ENCODE measurements around the gene EPB41L4A. TPM values are rescaled to one million over a fixed set of nuclear protein-coding genes. Genes with fewer than 3 reads are reported as not detected.

Gene EPB41L4A
- total RNA-seq, 1 donor from 2014 or later = 37.7 TPM

DNA sequence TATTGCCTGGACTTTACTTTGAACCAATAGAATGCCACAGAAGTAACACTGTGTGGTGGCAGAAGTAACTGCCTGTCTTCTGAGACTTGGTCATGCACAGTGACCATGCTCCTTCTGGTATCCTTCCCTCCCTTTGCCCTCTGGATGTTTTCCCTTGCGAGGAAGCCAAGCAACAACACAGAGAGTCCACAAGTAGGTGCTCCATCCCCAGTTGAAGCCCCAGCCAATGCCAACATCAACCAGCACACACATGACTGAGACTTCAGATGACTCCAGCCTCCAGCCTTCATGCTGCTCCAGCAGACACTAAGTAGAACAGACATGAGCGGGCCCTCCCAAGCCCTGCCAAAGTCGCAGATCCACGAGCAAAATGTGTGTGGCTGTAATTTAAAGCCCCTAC, 129.6 kb downstream of the EPB41L4A start:
- Mint-ChIP-seq H3K9me3 (ENCODE audit: low read depth) (no peaks in the 10 kb centered on the region), H3K4me1 (ENCODE audit: low read depth) (peaks cover 8% of the 10 kb centered on the region), H3K4me3 (ENCODE audit: low read depth) (no peak overlapping the region), H3K36me3 (ENCODE audit: insufficient read depth) (no peaks in the 10 kb centered on the region), H3K27me3 (no peaks in the 10 kb centered on the region), H3K27ac (no peak overlapping the region)
- DNase-seq (ENCODE audit: low spot score, unreplicated experiment) = no peak
- no peak for TF ChIP-seq CTCF (IDR thresholded peaks at IDR 0.05; ENCODE audit: unreplicated experiment)

DNA sequence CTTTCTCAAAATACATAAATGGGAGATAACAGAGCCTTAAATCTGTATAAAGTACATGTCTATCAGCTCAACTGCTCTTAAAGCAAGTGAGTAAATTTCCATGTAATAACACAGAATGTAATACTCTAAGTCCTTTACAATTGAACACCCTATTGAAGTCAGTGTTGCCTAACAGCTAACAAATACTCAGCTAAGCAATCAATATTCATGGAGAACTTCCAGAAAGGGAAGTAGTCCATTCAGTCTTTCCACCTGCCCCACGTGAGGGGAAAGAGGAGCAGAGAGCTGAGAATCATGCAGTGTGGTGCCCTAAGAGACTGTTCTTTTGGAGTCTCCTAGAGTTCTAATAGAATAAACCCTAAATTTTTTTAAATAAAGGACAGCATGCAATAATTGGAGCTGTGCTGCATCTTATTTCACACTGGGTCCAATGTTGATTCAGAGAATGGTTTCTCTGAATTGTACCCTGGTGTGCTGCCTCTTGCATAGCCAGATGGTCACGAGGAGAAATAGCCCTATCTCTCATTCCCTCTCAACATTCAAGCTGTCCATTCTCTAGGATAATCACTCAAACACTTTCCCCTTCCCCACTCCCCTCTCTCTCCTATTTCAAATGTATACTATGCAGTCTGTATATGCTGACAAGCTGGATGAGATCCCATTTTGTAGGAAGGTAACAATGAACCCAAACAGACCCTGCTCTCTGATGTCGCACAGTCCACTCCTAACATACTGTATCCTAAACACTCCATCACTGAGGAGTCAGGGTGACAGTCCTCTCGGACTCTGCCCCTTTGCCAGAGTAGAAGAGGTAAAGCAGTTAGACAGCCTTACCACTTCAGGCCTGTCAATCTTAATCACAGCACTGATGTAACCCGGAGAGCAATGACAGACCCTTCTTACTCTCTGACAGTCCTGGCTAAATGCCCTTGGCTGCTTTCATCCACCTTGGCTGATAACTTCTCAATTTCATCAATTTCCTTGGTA, 134.8 kb downstream of the EPB41L4A start:
- H3K27me3 Mint-ChIP-seq = no peaks in the 10 kb centered on the region
- no peak for TF ChIP-seq CTCF (IDR thresholded peaks at IDR 0.05; ENCODE audit: unreplicated experiment)

GRCh38 chr5:112283034-112283582, 136.0 kb downstream of the EPB41L4A start:
- no peak for TF ChIP-seq CTCF (IDR thresholded peaks at IDR 0.05; ENCODE audit: unreplicated experiment)
- H3K4me3 Mint-ChIP-seq (ENCODE audit: low read depth) = no peak overlapping the region
- H3K9me3 Mint-ChIP-seq (ENCODE audit: low read depth) = no peaks in the 10 kb centered on the region
- H3K27me3 Mint-ChIP-seq = no peaks in the 10 kb centered on the region
- no peak for DNase-seq (ENCODE audit: low spot score, unreplicated experiment)
- H3K4me1 Mint-ChIP-seq (ENCODE audit: low read depth) = peaks cover 10% of the 10 kb centered on the region
- no peak overlapping the region for H3K27ac Mint-ChIP-seq
- H3K36me3 Mint-ChIP-seq (ENCODE audit: insufficient read depth) = no peaks in the 10 kb centered on the region

More for the DNA sequence above, 134.8 kb downstream of the EPB41L4A start:
- peaks cover 10% of the 10 kb centered on the region for H3K4me1 Mint-ChIP-seq (ENCODE audit: low read depth)
- no peak overlapping the region for H3K27ac Mint-ChIP-seq
- no peaks in the 10 kb centered on the region for H3K9me3 Mint-ChIP-seq (ENCODE audit: low read depth)
- H3K36me3 Mint-ChIP-seq (ENCODE audit: insufficient read depth) = no peaks in the 10 kb centered on the region
- H3K4me3 Mint-ChIP-seq (ENCODE audit: low read depth) = no peak overlapping the region
- DNase-seq (ENCODE audit: low spot score, unreplicated experiment) = no peak

DNA sequence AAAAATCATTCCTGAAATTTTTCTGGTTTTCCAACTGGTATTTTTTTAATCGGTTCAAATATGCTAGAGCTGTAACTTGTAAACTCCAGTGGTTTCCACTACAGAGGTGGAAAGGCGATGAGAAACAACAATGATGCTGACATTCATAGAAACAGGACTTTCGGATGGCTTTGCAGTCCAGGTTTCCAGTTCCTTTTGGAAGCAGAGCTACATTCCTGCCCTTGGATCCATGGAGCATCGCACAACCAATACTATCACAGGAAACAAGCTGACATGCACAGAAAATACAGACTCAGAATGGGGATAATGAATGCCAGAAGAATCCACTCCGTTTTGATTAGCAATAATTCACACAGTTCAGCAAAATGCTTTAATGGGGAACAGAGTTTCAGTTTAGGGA, 140.0 kb downstream of the EPB41L4A start:
- TF ChIP-seq CTCF (IDR thresholded peaks at IDR 0.05; ENCODE audit: unreplicated experiment) = no peak
- DNase-seq (ENCODE audit: low spot score, unreplicated experiment) = no peak
- H3K4me1 Mint-ChIP-seq (ENCODE audit: low read depth) = peaks cover 5% of the 10 kb centered on the region
- H3K27me3 Mint-ChIP-seq = no peaks in the 10 kb centered on the region
- no peaks in the 10 kb centered on the region for H3K9me3 Mint-ChIP-seq (ENCODE audit: low read depth)
- H3K27ac Mint-ChIP-seq = no peak overlapping the region
- no peaks in the 10 kb centered on the region for H3K36me3 Mint-ChIP-seq (ENCODE audit: insufficient read depth)
- H3K4me3 Mint-ChIP-seq (ENCODE audit: low read depth) = no peak overlapping the region

GRCh38 chr5:112276991-112277390, 142.1 kb downstream of the EPB41L4A start:
- H3K9me3 Mint-ChIP-seq (ENCODE audit: low read depth) = no peaks in the 10 kb centered on the region
- peak overlapping the region; percentile 16 for H3K27ac Mint-ChIP-seq
- no peak overlapping the region for H3K4me3 Mint-ChIP-seq (ENCODE audit: low read depth)
- TF ChIP-seq CTCF (IDR thresholded peaks at IDR 0.05; ENCODE audit: unreplicated experiment) = no peak
- no peaks in the 10 kb centered on the region for H3K4me1 Mint-ChIP-seq (ENCODE audit: low read depth)
- DNase-seq (ENCODE audit: low spot score, unreplicated experiment) = no peak
- H3K36me3 Mint-ChIP-seq (ENCODE audit: insufficient read depth) = no peaks in the 10 kb centered on the region
- no peaks in the 10 kb centered on the region for H3K27me3 Mint-ChIP-seq

All from progenitor cell of endocrine pancreas (in vitro differentiated cells).